ENCODE measurements around the gene POU6F2. TPM values are rescaled to one million over a fixed set of nuclear protein-coding genes. Genes with fewer than 3 reads are reported as not detected.

Gene POU6F2
- total and polyA plus RNA-seq, 9 of the 15 experiments (the other 6 are each of a cell fraction or from before 2014, with no cell fraction given) = 0.29 to 1.5 (median 0.96) TPM

- ATAC-seq (no peak), FAIRE-seq (no peak), DNase-seq (ENCODE audit: extremely low read depth in 1 of 4, low spot score in 3 of 4) (no peak)
- POLR2A ChIA-PET = no interaction called here
- Histone ChIP-seq H3K4me3 (no peak overlapping the region), H4K20me1 (replicated peaks; ENCODE audit: control insufficient read depth, insufficient read depth, low read length) (0 out of 2 replicates have a peak, but pooled peaks cover 3% of the 10 kb centered on the region), H3K36me3 (ENCODE audit: control insufficient read depth, insufficient read depth, low read length) (no peaks in the 10 kb centered on the region), H3K9me3 (replicated peaks; ENCODE audit: control insufficient read depth, insufficient read depth, low read depth, low read length) (no peaks in the 10 kb centered on the region), H3K79me2 (ENCODE audit: control insufficient read depth, insufficient read depth, low read length) (no peaks in the 10 kb centered on the region), H3K9me1 (ENCODE audit: control insufficient read depth, insufficient read depth, low read length) (no peaks in the 10 kb centered on the region), H3K9ac (ENCODE audit: insufficient read depth in 1 of 2, low read depth in 2 of 2, low read length in 2 of 2) (no peak overlapping the region), H3K27ac (ENCODE audit: extremely low read depth, low read depth, low read length) (no peak overlapping the region), H3K4me1 (replicated peaks in 1 of 2; ENCODE audit: control insufficient read depth in 2 of 2, insufficient read depth in 2 of 2, low read length in 2 of 2) (no peaks in the 10 kb centered on the region), H2AFZ (ENCODE audit: low read depth, low read length) (no peak overlapping the region), H3K4me2 (ENCODE audit: insufficient read depth, low read length) (no peak overlapping the region), H3K27me3 (ENCODE audit: control insufficient read depth in 2 of 2, insufficient read depth in 2 of 2, low read length in 2 of 2) (no peaks in the 10 kb centered on the region)
- CTCF ChIA-PET (ENCODE audit: low intra/inter-chr PET ratio) = no interaction called here
- in situ Hi-C loops (cut with MboI) (no loop called here), intact Hi-C loops (cut with micrococcal nuclease) (no loop called here)
- 0% methylated on average over 1 of the region's 1 CpG for WGBS (ENCODE audit: insufficient coverage, low coverage, missing lambda C conversion rate)
- BruUV-seq (replicated peaks) = no TSS peak
- 0 out of 2 replicates have a peak, but pooled peaks have one; percentile 23 for TF ChIP-seq ATF4 (CRISPR knock-in tag; IDR thresholded peaks at IDR 0.05)
- TF ChIP-seq USF1 (CRISPR knock-in tag; IDR thresholded peaks at IDR 0.05) = no peak
- TF ChIP-seq CEBPB (tag; IDR thresholded peaks at IDR 0.05) = peak; percentile 18; the same call in 1 of the 2 replicates
- TF ChIP-seq ATF3 (IDR thresholded peaks at IDR 0.05) = peak; percentile 83
- no peak for TF ChIP-seq ATF3 (CRISPR knock-in tag; conservative IDR thresholded peaks at IDR 0.05)
- no peak for TF ChIP-seq TSHZ1 (CRISPR knock-in tag; IDR thresholded peaks at IDR 0.05)
- no peak for TF ChIP-seq CEBPG (CRISPR knock-in tag; IDR thresholded peaks at IDR 0.05)
- TF ChIP-seq CEBPG (tag; conservative IDR thresholded peaks at IDR 0.05 in 1 of 2, IDR thresholded peaks at IDR 0.05 in 1 of 2) = peak; percentile 80 to 83
- TF ChIP-seq JUND (IDR thresholded peaks at IDR 0.05; ENCODE audit: borderline replicate concordance, low read depth, low read length) = peak; percentile 28; the same call in 1 of the 2 replicates
- TF ChIP-seq JUND (tag; IDR thresholded peaks at IDR 0.05; ENCODE audit: borderline replicate concordance, low read depth, low read length) = no peak
- no peak for TF ChIP-seq TFAP4 (CRISPR knock-in tag; IDR thresholded peaks at IDR 0.05; ENCODE audit: borderline replicate concordance)
- no peak for TF ChIP-seq RNF2 (IDR thresholded peaks at IDR 0.05)
- no peak for TF ChIP-seq FOXP4 (CRISPR knock-in tag; IDR thresholded peaks at IDR 0.05; ENCODE audit: borderline replicate concordance)
- TF ChIP-seq ARNT (IDR thresholded peaks at IDR 0.05) = no peak
Observed at GRCh38 chr7:39172137-39172536, 194.4 kb downstream of the POU6F2 start.
